NCI-H82 (cell line): ENCODE results near the gene NEU2.
"Not testable (repeated sequence)": the region's sequence is repeated elsewhere in the genome, so short reads cannot be mapped to it uniquely, and the experiment has no call there.

Experiments
- DNase-seq: peaks from one replicate; lab custom pipeline; 2025; lab: John Stamatoyannopoulos, UW

The NEU2 gene

DNA sequence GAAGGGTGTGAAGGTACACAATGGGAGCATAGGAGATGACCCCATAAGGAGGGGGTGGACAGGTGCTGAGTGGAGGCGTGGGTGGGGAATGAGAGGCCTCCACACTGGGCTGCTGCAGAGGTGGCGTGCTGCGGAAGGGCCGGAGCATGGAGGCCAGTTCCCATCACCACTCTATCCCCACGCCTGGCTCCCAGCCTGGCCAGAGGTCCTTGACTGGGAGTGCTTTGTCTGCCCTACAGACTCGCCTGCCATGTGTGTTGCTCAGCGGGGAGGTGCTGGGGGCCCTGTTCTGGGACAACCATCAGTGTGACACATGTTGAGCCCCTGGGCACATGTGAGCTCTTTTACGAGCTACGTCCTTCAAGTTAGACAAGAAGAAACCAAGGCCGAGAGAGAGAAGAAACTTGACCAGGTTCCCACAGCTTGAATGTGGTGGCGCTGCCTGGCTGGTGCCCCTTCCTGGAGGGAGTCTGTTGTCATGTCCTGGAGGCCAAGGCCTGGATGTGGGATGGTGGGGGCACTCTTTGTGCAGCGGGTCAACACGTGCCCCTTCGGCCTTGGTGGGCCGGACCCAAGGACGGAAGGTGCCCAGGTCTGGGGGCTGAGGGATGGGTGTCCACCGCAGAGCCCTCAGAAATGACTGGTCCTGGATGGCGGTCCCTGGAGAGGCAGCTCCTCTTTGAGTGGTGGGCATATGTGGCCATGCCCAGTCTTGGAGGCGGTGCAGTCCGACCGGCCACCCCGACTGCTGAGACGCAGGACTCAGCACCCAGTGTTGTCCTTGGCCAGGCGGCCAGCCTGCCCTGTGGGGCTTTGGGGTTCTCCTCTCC is 26.5 kb downstream of the NEU2 start:
- DNase-seq: no peak

GRCh38 chr2:233059547-233059796 is 27.0 kb downstream of the NEU2 start:
- DNase-seq: no peak

GRCh38 chr2:233059797-233060500 is 27.5 kb downstream of the NEU2 start, which contains the start of gene INPP5D:
Gene INPP5D, plus strand, starts transcription at chr2:233060342. Its CDS starts 137 bp downstream, at chr2:233060479.
- DNase-seq: no peak

DNA sequence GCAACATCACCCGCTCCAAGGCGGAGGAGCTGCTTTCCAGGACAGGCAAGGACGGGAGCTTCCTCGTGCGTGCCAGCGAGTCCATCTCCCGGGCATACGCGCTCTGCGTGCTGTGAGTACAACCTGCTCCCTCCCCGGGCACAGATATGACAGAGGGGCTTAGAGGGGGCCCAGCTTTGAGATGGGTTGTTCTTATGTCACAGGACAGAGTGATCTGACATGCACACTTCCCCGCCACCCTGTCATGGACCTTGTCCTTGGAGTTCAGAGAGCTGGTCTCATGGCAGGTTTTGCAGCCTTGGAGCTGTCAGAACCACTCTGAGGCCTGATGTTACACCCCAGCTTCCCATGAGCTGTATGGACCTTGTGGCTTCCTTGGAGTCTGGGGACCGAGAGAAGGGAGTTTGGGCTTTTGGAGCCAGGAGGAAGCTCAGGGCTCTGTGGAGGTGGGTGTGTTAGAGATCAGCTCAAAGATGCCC is 28.1 kb downstream of the NEU2 start:
- no peak for DNase-seq

- DNase-seq: no peak
These were observed 28.6 kb downstream of the NEU2 start for GRCh38 chr2:233060980-233061590.

- DNase-seq: peak; percentile 17
These were observed 29.3 kb downstream of the NEU2 start for GRCh38 chr2:233061591-233062450.

- no peak for DNase-seq
These were observed 30.0 kb downstream of the NEU2 start for GRCh38 chr2:233062451-233062850.

DNA sequence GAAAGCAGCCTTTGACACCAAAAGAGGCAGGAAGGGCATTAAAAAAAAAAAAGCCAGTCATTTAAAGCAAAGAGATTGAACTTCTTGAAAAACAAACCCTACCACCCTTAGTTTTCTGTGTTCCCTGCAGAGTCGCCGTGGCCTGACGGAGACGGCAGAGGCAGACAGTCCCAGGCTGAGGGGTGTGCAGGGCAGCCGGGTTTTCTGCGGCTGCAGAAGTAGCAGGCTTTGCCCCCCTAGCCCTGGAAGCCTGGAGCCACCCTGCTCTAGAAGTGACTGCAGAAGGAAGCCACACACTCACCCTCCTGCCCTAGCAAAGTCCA is 30.4 kb downstream of the NEU2 start:
- DNase-seq: no peak

GRCh38 chr2:233063269-233063975 is 30.9 kb downstream of the NEU2 start:
- no peak for DNase-seq

DNA sequence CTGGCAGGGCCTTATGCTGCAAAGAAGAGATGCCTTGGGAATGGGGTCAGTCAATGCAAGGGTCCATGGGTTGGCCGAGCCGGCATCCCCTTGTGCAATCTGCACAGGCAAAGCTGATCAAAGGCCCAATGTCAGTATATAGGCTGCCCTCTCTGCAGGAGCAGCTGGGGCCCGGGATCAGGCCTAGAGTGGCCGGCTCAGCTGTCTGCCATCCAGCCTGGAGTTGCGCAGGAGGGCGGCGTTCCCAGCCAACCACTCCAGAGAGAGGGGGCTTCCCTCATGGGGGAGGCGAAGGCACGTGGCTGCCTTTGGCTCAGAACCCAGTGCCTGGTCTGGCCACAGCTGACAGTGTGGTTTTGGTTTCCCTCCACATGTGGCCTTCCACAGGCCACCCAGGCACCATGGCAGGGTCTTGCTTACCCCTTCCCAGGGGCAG is 31.5 kb downstream of the NEU2 start:
- DNase-seq: no peak

DNA sequence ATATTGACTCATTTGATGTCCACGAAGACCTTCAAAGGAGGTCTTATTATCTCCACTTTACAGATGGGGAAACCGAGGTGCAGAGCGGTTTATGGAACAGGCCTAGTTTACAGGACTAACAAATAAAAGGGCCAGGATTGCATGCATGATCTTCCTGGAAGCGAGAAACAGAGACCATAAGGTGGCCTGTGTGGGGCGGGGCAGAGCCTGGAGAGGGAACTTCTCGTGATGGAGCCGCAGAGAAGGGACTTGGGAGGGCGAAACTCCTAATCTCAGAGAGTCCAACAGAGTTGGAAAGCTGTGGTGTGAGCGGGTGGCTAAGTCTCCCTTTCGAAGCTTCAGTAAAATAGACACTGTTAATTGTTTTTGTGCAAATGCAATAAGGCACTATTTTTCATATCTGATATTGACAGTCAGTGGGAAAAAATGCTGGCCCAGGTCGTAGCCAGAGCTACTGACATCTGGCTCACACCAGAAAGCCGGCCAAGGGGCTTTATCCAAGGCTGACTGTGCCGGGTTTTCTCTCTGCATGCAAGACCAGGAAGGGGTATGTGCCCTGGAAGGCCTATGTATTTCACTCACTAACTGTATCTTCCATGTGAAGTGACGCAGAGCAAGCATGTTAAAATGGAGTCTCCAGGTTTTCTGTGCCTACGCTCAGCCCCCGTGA is 32.2 kb downstream of the NEU2 start:
- no peak for DNase-seq

- not testable (repeated sequence) for DNase-seq
These were observed 32.7 kb downstream of the NEU2 start for GRCh38 chr2:233065200-233065589.

GRCh38 chr2:233065954-233066470 is 33.5 kb downstream of the NEU2 start:
- no peak for DNase-seq

- DNase-seq: no peak
These were observed 36.4 kb downstream of the NEU2 start for GRCh38 chr2:233068762-233069418.

DNA sequence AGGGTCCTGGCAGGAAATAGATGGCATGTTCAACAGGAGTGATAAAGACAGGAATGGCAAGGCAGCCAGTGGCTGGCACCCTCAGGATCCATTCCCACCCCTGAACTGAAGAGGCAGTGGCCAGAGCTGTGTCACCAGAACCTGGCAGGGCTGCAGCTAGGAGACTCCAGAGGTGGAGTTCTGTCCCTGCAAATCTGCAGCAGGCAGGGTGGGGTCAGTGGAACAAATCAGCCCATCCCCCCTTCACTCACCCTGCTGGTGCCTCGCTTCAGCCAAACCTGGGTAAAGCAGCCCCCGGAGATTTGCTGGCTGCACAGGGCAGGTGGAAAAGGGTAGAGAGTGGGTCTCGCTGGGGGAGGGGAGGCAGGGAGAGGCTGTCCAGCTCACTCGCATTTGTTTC is 40.4 kb downstream of the NEU2 start:
- no peak for DNase-seq

DNA sequence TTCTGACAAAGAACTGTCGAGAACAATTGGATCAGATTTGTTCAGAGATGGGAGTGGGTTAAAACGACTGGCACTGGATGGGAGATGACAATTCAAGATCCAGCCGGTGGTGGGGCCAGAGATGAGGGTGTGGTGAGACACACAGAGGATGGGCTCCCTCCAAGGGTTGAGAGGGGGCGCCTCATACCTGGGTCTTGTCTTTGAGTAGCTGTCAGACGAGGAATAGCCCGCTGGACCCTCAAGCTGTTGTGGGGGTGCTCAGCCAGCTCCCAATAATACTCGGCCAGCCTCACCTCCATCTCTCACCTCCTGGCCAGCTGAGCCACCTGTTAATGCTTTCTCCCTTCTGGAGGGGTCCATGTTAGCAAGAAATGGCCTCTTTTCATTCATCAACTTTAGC is 41.6 kb downstream of the NEU2 start:
- no peak for DNase-seq

- DNase-seq: peak; percentile 45
These were observed 42.9 kb downstream of the NEU2 start for GRCh38 chr2:233075141-233075965.

GRCh38 chr2:233075966-233076339 is 43.5 kb downstream of the NEU2 start:
- DNase-seq: no peak

GRCh38 chr2:233076749-233077148 is 44.3 kb downstream of the NEU2 start:
- no peak for DNase-seq
